Left ventricle myocardium superior (tissue), 1 donor: ENCODE results near the gene ACSL3. TPM values are rescaled to one million over a fixed set of nuclear protein-coding genes. Genes with fewer than 3 reads are reported as not detected.

Experiments
- ATAC-seq: fragments of 200-7000 bp; cut with Tn5 transposase; one replicate; pipeline ENCODE4 v1.9.1; 2020; ENCODE audit warnings: mild to moderate bottlenecking, moderate library complexity
- DNase-seq: peaks from one replicate; pipeline ENCODE4 v3.0.0-alpha.2; 2020
- intact Hi-C: fragments of 100-400 bp; cut with micrococcal nuclease; formaldehyde crosslinking; loops from one replicate; pipeline ENCODE4 v1.11.0; 2022
- total RNA-seq: library from RNA; stranded (reverse); fragmentation: NEBNext Ultra II Directional; extraction: Animal tissue kit (Norgen Biotek cat#: 25700); gene quantifications from one replicate; pipeline ENCODE4 v1.2.1, GENCODE V29; 2021
- donor health status: DM: no; HTN: yes; CAD: no; lungs with severe emphysema.

The ACSL3 gene
- total RNA-seq, 1 donor from 2014 or later = 48.8 TPM

GRCh38 chr2:222950638-222951285, 89.9 kb downstream of the ACSL3 start:
- DNase-seq = no peak
- intact Hi-C loops = no loop called here
- ATAC-seq = no peak

DNA sequence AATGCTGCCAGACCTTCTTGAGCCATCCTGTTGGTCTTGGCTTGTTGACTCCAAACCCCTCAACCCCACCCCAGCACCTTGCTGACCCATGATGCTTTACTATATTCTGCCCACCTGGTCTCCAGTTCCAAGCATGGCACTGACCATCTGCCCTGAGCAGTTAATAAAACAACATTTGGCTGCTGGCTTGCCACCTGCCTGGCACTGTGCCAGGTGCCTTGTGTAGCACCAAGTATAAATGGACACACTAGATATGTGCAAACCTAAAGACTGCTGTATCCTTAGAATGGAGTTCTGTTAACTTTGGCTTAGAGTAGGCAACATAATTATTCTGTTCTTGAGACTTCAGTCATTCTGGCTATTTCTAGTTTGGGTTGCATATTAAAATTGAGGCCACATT, 91.4 kb downstream of the ACSL3 start:
- intact Hi-C loops = no loop called here
- no peak for ATAC-seq
- peak; percentile 40 for DNase-seq

DNA sequence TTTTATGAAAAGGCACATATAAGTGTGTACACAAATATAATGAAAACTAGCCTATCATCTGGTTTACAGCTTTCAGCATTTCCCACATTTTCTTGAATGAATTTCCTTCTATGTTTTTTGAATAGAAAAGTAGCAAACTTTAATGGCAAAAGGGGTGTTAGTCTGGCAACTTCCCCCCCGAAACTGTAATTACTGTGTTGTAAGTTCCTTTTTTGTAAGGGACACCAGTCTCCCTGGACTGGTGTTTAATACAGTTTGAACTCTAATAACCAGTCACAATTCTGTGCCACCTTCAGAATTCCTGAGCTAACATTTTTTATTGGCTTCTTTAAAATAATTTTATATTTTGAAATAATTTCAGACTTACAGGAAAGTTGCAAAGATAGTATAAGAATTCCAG, 94.2 kb downstream of the ACSL3 start:
- ATAC-seq (no peak), DNase-seq (no peak)
- intact Hi-C loops = no loop called here

- ATAC-seq (no peak), DNase-seq (no peak)
- intact Hi-C loops = no loop called here
Observed at GRCh38 chr2:222959358-222959757, 98.5 kb downstream of the ACSL3 start.

GRCh38 chr2:222960126-222960525, 99.3 kb downstream of the ACSL3 start:
- intact Hi-C loops = no loop called here
- no peak for ATAC-seq
- DNase-seq = no peak

DNA sequence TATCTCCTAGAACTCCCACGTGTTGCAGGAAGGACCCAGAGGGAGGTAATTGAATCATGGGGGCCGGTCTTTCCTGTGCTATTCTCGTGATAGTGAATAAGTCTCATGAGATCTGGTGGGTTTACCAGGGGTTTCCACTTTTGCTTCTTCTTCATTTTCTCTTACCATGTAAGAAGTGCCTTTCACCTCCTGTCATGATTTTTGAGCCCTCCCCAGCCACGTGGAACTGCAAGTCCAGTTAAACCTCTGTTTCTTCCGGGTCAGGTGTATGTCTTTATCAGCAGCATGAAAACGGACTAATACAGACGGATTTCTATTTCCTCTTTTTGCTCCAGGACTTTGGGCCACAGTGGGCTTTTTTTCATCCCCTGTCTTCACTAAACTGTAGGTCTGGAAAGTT, 102.8 kb downstream of the ACSL3 start:
- ATAC-seq = no peak
- intact Hi-C loops = no loop called here
- DNase-seq = no peak

- intact Hi-C loops = no loop called here
- ATAC-seq = no peak
Observed at GRCh38 chr2:222964376-222965031, 103.7 kb downstream of the ACSL3 start.

DNA sequence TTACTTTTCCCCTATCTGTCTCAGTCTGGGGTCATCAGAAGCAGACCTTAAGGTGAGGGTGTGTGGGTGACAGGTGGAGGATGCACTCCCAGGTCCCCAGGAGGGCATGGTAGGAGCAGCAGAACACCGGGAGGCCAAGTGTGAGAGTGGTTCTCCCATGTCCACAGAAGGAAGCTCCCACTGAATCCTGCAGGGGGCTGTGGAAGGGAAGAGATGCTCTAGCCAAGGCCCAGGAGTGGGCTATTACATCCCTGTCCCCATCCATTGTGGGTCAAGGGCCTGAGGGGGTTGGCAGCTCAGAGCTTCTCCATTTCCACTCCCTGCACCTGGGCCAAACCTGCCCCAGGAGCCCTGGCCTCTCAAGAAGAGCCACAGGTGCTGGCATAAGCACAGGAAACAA, 104.7 kb downstream of the ACSL3 start:
- ATAC-seq = no peak
- intact Hi-C loops = no loop called here

More at GRCh38 chr2:222964376-222965031, 103.7 kb downstream of the ACSL3 start:
- DNase-seq = no peak

GRCh38 chr2:222968550-222969155, 107.8 kb downstream of the ACSL3 start:
- intact Hi-C loops = no loop called here
- DNase-seq = no peak
- ATAC-seq = no peak

More for the DNA sequence above, 104.7 kb downstream of the ACSL3 start:
- no peak for DNase-seq

DNA sequence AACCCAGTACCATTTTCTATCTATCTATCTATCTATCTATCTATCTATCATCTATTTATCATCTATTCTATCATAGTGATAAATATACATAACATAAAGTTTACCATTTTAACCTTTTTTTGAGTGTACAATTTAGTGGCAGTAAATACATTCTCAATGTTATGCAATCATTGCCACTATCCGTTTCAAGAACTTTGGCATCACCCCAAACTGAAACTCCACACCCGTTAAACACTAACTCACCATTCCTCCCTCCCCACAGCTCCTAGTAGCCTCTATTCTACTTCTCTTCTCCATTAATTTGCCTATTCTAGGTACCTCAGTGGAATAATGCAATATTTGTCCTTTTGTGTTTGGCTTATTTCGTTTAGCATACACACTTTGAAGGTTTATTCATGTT, 108.7 kb downstream of the ACSL3 start:
- no peak for DNase-seq
- intact Hi-C loops = no loop called here
- ATAC-seq = no peak

- ATAC-seq (no peak), DNase-seq (no peak)
- intact Hi-C loops = loop anchor here (5.0 to 10.0 kb wide), 2 partner anchors 132 to 825 kb away; no protein-coding TSS in a partner anchor
Observed at GRCh38 chr2:222972420-222972819, 111.6 kb downstream of the ACSL3 start.

DNA sequence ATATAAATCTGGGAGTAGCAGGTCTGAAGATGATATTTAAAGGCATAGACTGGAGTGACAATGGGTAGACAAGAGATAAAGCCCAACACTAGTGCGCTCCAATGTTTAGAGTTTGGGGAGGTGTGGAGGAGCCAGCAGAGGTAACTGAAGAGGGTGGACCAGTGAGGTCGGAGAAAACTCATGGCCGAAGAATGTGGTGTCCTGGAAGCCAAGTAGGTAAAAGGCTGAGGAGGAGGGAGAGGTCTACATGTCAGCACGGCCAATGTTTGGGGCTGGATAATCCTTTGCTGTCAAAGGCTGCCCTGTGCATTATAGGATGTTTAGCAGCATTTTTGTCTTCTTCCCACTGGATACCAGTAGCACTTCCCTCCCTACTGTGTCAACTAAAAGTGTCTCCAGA, 112.4 kb downstream of the ACSL3 start:
- DNase-seq (no peak), ATAC-seq (peak; percentile 52)
- intact Hi-C loops = loop anchor here (5.0 to 10.0 kb wide), 2 partner anchors 132 to 824 kb away; no protein-coding TSS in a partner anchor

- ATAC-seq = no peak
- DNase-seq = no peak
- intact Hi-C loops = loop anchor here (5.0 to 10.0 kb wide), 2 partner anchors 131 to 824 kb away; no protein-coding TSS in a partner anchor
Observed at GRCh38 chr2:222973733-222974132, 112.9 kb downstream of the ACSL3 start.

- intact Hi-C loops = loop anchor here (10.0 kb wide), 1 partner anchor 128 kb away; no protein-coding TSS in a partner anchor
- ATAC-seq (no peak), DNase-seq (no peak)
Observed at GRCh38 chr2:222976521-222977061, 115.8 kb downstream of the ACSL3 start.

GRCh38 chr2:222977121-222977520, 116.3 kb downstream of the ACSL3 start:
- DNase-seq = no peak
- intact Hi-C loops = loop anchor here (10.0 kb wide), 1 partner anchor 128 kb away; no protein-coding TSS in a partner anchor
- no peak for ATAC-seq

DNA sequence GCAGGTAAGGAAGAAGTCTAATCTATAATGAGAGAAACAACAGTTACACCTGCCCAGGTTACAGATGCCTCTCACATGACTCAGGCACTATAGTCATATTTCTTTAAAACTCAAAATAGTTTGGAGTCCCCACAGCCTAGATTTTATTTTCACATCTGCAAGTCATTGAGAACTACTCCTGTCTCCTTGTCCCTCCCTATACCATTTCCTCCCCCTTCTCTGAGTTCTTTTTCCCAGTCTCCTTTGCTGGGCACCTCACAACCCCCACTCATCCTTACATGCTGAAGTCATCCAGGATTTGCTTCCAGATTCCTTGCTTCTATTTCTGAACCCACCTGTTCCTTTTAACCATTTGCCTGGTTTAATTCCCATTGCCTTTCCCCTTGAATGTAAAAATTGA, 118.0 kb downstream of the ACSL3 start:
- intact Hi-C loops = loop anchor here (10.0 kb wide), 1 partner anchor 126 kb away; no protein-coding TSS in a partner anchor
- ATAC-seq (no peak), DNase-seq (no peak)

GRCh38 chr2:222979484-222979883, 118.6 kb downstream of the ACSL3 start:
- DNase-seq = no peak
- intact Hi-C loops = loop anchor here (10.0 kb wide), 1 partner anchor 125 kb away; no protein-coding TSS in a partner anchor
- ATAC-seq = no peak

DNA sequence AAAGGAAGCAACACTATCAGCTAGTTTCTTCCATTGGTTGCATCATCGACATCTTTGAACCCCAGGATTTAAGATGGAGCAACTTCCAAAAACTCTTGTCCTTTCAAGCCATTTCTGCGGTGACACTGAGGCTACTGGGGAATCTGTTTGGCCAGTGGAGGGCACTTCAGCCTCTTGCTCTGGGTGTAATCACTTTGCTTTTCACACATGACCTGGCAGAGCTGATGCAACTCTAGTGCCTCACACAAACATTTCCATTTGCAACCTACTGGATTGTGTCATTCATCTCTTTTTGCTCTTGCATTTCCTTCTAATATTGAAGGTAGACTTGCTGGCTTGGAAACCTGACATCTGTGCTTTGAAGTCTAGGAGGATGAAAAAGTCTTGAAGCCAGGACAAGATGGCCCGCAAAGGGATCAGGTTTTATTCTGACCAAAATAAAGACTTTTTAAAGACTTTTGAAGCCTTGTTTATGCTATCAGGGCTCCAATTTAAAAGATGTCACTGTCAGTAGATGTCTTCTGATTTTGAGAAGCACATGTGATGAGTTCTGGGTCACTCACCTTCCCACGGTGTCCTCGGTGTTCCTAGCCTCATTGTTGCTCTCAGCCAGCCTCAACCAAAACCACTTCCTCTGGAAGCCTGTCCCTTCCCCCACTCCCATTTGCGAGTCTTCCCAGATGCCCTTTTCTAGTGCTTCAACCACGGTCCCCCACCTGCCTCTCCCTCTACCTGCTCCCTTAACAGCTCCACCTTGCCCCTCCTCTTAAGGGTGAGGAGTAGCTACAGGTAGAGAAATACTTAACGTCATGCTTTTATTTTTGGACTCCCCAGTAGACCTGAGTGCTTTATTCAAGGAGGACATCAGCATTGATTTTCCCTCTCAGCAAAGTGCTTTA, 121.4 kb downstream of the ACSL3 start:
- ATAC-seq (peak; percentile 95), DNase-seq (peak; percentile 34)
- intact Hi-C loops = no loop called here

GRCh38 chr2:222982909-222983265, 122.1 kb downstream of the ACSL3 start:
- ATAC-seq (no peak), DNase-seq (no peak)
- intact Hi-C loops = no loop called here
